Measurements from ENCODE around the gene GALNTL6.
"Not testable (repeated sequence)": the region's sequence is repeated elsewhere in the genome, so short reads cannot be mapped to it uniquely, and the experiment has no call there.

Gene GALNTL6

DNA sequence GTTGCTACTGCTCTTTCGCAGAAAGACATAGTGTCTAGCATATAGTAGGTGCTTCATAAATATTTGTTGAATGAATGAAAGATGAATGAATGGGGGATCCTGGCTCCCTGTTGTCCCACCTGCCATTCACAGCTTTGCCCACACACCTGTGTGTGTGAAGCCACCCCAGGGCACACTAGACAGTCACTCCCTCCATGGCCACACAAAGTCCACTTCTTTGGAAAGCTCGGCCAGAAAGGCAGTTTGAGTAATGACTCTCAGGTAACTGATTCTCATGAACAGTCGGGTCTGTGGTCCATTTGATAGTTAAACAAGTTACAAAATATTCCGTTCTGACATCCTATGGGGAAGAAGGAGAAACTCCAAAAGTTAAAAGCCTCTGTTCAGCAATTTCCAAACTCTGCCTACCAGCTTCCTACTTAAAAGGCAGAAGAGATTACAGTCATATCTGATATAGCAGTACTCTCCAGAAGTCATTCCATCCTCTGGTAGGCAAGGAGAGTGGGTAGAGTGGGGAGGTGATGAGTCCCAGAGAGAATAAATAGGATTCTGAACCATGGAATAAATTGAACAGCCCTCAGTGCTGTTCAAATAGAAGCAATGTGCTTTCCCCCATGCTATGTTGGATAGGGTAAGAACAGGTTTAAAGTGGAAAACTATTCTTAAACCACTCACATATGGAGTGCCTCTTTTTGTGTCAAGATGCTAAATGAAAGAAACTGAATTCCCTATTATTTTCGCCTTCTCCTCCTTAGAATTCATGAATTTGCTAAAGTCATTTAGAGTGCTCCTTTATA lies 1150.5 kb downstream of the GALNTL6 start:
- no peak for DNase-seq

DNA sequence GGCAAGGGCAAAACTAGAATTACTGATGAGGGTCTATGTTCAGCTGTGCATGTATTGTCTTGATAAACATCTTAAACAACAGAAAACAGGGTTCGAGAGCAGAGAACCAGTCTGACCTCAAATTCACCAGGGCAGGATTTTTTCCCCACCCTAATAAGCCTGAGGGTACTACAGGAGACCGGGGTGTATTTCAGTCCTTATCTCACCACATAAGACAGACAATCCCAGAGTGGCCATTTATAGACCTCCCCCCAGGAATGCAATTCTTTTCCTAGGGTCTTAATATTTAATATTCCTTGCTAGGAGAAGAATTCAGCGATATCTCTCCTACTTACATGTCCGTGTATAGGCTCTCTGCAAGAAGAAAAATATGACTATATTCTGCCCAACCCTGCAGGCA lies 1157.0 kb downstream of the GALNTL6 start:
- DNase-seq = not testable (repeated sequence)

DNA sequence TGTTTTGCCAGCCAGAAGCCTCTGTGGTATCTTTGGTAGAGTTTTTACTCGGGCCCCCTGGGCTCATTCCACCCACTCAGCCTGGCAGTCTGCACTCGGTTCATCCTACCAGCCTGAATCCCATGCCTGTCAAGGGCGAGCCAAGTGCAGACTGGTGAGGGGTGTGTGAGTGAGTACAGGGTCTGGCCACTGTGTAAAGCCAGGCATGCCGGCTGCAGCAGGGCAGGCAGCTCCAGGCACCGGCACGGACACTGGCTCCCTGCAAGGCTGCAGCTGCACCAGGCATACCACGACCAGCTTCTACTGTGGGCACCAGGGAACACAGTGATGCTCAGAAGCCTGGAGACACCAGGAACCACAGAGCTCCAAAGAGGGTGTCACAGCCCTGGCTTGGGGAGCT lies 1161.4 kb downstream of the GALNTL6 start:
- DNase-seq = no peak

DNA sequence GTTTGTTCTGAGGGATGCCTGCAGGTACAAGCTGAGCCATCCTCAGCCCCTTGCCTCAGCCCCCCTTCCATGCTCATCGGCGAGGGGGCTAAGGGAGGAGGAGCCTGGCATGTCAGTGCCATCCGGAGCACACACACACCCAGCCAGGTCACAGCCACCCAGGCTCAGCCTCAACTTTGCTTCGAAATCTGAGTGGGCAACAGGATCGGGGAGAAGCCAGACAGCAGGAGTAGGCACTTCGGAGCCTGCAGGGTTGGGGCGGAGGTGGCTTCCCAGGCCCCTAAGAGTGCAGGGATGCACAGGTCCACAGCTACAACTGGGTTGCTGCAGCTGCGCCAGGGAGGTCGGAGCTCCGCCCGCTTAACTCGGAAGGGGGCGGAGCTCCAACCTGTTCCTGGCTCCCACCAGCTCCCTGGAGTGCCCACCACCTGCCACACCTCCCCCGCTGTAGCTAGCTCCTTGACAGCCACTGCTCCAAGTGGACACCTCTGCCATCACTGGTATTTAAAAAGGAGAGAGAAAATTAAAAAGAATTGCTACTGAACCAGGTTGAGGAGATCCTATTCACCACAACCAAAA lies 1162.5 kb downstream of the GALNTL6 start:
- no peak for DNase-seq

DNA sequence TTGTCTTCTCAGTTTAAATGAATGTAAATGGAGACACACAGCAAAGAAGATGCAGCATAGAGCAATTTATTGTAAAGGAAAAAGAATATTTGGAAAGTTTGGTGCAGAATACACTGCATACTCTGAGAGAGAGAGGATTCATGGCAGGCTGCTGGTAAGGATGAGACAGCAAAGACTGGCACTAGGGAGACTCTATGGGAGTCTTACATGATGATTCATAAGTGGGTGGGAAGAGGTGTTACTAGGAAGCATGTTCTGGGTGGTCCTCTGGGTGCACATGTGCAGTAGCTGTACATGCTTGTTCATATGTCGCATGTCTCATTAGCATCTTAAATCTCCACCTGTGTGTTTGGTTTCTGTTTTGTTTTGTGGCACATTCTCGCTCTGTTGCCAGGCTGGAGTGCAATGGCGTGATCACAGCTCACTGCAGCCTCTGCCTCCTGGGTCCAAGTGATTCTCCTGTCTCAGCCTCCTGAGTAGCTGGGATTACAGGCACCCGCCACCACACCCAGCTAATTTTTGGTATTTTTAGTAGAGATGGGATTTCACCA lies 1164.4 kb downstream of the GALNTL6 start:
- DNase-seq = not testable (repeated sequence)

DNA sequence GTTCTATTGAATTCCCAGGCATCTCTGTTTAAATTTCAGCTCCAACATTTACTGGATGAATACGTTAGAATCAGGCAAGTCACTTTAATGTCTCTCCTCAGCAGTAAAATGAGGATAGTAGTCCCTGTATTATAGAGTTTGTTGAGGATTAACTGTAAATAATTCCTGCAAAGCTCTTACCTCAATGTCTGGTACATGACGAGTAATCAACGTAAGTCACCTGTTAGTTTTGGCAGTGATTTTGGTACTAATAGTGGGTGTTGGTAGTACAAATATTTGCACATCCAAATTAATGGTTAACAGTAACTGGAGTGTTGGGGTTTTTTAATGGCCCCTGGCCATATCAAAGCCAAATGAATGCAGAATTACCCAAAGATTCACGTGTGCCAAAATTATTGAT lies 1165.6 kb downstream of the GALNTL6 start:
- no peak for DNase-seq

DNA sequence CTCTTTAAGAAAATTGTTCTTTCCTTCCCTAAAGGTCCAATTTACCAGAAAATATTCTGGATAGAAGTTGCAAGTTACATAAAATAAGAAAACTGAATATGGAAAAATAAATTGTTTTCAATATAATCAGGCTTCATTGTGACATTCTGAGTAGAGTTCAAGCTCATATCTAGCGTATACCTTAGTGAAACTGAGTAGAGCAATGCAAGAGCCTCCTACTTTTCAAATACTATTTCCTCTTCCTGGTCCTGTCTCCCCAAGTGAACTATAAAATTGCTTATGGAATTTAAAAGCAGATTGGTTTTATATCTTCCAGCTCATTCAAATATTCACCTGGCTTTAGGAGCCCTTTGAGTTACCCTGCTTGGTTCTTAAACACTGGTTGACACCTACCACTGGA lies 1166.1 kb downstream of the GALNTL6 start:
- DNase-seq = no peak

DNA sequence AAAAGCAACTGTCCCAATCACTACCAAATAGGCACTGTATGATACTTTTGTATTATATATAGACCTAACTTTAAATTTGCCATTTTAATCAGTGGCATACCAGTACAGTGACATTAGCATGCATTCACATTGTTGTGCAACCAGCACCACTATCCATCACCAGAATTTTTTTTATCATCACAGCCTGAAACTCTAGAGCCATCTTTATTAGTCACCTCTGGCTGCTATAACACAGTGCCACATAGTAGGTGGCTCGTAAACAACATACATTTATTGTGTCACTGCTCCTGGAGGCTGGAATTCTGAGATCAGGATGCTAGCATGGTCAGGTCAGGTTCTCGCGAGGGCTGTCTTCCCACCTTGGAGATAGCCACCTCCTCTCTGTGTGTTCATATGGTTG lies 1167.0 kb downstream of the GALNTL6 start:
- DNase-seq = no peak

DNA sequence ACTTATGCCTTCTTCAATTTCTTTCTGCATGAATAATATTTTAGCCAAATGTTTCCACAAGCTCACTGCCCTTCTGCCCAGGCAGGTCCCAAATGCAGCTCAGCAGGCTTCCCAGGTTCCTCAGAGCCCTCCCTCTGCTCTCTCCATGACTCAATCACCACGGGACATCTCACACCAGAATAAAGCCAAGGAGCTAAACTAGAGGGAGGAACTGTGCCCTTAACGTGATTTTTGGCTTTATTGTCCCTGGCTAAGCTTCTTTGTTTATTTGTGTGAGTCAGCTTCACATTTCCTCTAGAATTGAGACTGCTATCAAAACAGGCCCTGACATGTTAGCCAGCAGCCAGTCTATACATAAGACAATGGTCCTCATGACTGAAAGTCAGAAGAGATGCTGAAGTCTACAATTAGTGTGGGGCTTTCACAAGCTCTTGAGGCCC lies 1169.0 kb downstream of the GALNTL6 start:
- DNase-seq = no peak

DNA sequence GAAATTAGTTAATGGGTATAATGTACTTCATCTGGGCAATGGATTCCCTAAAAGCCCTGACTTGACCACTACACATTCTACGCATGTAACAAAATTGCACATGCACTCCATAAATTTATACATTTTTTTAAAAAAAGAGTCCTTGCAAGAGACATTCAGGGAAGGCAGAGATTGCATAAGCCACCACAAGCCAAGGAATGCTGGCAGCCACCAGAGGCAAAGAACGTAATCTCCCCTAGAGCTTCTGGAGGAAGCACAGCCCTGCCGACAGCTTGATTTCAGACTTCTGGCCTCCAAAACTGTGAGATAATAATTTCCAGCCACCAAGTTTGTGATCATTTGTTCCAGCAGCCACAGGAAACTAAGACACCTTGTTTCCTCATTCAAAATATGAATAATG lies 1169.8 kb downstream of the GALNTL6 start:
- no peak for DNase-seq

DNA sequence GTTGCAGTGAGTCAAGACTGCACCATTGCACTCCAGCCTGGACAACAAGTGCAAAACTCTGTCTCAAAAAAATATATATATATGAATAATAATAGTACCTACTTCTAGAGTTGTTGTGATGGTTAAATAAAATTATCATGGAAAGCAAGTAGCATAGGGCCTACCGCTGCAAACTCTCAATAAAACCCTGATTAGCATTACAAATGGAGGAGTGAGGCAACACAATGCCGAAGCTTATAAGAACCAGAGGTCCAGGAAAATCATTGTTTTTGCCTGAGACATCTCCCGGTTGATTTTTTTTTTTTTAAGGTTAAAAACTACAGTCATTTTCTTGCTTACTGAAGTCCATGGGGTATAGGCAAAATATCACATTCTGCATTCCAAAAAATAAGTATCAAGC lies 1170.4 kb downstream of the GALNTL6 start:
- no peak for DNase-seq

DNA sequence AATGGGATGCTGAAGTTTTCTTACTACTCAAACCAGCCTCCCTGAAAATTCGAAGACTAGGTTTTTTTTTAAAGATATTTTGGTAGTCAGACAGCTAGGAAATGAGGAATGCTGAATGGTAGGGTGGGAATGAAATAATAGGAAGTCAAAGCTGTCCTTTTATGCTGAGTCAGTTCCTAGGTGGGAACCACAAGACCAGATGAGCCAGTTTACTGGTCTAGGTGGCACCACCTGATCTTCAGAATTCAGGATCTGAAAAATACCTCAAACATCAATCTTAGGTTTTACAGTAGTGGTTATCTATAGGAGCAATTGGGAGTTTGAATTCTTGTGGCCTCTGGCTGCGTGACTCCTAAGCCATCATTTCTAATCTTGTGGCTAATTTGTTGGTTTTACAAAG lies 1172.3 kb downstream of the GALNTL6 start:
- DNase-seq = no peak

DNA sequence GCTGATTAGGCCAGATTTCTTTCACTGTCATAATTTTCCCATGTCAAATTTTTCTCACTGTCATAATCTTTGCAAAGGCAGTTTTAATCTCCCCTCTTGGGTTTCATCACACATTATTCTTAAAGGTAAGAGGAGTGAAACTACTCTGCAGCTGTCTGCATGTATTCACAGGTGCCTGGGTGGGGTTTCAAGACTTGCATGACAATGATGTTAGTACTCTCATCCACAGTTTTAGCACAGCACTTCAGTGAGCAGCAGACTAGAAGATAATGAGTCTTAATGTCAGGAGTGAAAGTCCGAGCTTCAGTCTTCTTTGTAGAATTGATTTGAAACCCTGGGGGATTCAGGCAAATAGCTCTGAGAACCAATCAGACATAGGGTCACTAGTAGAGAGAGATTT lies 1172.9 kb downstream of the GALNTL6 start:
- DNase-seq = no peak

DNA sequence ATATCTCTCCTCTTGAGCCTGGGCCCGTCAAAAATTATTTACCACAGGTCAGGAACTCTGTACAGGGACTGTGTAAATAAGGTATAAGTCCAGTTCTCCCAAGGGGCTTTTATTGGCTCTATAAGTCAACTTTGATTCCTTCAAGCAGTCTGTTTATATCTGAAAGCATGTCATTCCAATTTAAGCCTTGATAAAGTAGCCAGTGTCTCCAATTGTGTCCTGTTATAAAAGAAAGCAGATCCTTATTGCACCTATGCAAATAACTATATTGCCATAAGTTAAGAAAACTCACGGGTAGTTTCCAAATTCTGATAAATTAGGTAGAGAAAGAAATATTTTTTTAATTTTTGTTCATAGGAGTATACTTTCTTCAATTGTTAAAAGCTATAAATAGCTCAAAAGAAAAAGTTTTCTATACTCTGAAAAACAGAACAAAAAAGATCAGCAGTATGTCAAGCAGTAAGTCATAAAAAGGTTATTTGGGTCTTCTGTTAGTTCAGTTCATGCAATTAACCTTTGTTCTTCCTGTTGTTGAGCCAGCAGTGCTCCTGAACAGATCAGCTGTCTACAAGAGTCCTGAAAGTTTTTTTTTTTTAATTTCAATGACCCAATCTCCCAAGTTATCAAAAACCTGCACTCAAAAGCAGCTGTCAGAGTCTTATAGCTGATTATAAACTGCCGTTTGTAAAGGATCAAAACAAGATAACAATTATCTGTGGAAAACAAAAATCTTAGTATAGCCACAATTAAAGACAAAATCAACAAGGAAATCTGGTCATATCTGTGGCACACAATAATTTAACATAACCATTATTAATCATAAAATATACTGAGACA lies 1177.0 kb downstream of the GALNTL6 start:
- DNase-seq = no peak

DNA sequence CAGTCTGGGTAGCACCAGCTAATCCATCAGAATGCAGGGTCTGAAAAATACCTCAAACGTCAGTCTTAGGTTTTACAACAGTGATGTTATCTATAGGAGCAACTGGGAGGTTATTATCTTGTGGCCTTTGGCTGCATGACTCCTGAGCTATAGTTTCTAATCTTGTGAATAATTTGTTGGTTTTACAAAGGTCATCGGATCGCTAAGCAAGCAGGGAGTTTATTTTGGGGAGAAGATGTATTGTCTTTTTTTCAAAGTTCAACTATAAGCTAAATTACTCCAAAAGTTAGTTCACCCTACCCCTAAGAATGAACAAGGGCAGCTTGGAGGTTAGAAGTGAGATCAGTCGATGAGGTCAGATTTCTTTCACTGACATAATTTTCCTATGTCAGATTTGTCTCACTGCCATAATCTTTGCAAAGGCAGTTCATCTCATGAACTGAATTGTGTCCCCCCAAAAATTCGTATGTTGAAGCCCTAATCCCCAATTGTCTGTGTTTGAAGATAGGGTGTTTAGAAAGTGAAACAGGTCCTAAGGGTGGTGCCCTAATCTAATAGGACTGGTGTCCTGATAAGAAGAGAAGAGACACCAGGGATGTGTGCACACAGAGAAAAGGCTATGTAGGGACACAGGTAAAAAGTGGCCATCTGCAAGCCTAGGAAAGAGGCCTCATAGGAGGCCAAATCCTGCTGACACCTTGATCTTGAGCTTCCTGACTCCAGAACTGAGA lies 1179.6 kb downstream of the GALNTL6 start:
- no peak for DNase-seq

DNA sequence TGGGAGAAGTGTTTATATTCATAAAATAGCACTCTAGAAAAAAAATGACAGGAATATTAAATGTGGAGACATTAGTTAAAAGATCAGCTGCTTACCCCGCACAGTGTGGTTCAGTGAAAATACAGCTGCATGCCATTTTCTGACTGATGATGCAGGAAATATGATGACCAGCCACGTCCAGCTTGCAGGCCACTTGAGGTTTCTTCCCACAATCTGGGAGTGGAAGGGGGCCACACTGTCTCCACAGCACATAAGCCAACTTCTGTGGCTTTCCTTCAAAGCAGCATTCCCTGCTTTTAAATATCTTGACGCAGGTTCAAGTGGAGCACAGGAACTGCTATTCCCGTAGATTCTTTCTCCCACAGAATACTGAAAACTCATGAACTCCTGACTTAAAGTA lies 1182.0 kb downstream of the GALNTL6 start:
- no peak for DNase-seq

DNA sequence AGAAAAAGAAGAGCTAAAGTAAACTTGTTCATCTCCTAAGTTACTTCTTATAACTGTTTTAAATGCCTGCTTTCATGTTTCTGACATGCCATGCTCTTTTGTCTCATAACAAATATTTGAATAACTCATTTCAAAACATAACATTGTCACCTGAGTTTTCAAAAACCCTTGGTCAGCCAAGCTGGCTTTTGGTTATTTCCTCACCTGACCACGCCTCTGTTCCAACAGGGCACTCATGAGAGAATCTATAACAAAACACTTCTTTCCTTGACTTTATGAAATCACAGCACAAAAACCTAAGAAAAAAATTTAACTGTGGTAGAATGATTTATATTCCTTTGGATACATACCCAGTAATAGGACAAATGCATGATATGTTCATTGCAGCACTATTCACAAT lies 1182.5 kb downstream of the GALNTL6 start:
- no peak for DNase-seq

DNA sequence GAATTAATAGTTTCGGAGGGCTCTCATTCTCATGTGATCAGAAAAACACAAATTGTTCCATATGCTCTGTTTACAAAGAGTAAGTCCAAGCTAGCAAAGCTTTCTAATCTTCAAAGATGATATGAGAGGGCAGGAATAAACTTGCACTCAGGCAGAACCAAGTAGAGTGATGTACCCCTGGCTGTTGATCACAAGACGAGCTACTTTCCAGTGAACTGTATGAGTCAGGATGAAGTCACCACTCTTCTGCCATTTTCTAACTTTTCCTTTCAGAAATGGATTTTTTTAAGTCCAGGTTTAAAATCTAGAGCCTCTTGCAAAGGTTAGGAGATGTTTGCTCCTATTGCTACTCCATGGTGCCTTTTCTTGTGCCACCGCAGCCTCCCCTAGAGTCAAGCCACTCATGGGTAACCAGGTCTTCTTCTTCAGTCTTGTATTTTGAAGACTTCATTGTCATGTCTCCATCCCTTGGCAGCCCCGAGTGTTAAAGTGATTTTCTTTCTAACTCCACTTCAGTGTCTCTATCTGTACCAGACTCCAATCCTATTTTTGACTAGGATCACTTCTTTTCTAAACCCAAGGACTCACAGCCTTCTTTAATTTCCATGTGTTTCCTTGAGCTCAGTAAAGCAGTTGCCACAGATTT lies 1183.5 kb downstream of the GALNTL6 start:
- no peak for DNase-seq

DNA sequence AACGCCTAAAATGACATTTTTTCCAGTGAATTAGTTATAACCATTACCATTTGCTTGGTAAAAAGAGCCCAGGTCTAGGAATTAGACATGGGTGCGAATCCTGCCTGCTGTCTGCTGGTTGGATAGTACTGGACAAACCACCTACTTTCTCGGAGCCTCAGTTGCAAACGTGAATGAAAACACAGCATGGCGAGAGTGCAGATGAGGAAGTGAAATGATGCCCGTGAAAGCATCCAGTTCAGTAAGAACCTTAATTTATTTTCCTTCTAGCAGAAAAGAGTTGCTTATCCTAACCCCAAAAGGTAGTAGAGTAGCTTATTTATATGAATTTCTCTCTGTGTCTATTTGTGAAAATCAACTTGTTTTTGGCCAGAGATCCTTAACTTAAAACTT lies 1184.0 kb downstream of the GALNTL6 start:
- no peak for DNase-seq

DNA sequence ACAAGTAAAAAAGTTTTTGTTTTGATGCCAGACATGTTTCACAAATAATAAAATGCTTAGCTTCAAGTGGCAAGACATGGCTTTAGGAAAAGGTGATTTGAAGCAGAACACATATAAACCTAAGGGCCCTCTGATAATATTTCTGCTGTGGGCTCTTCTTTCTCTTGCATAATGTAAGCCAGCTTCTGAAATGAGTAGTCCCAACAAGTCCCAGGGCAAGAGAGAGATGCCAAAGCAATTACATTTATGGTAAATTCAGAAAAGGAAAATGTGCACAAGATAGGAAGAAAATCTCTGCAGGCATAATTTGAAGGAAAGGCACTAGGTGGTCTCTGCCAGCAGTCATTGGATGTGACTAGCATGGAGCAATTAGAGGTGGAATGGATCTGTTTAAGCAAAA lies 1184.7 kb downstream of the GALNTL6 start:
- DNase-seq = no peak

DNA sequence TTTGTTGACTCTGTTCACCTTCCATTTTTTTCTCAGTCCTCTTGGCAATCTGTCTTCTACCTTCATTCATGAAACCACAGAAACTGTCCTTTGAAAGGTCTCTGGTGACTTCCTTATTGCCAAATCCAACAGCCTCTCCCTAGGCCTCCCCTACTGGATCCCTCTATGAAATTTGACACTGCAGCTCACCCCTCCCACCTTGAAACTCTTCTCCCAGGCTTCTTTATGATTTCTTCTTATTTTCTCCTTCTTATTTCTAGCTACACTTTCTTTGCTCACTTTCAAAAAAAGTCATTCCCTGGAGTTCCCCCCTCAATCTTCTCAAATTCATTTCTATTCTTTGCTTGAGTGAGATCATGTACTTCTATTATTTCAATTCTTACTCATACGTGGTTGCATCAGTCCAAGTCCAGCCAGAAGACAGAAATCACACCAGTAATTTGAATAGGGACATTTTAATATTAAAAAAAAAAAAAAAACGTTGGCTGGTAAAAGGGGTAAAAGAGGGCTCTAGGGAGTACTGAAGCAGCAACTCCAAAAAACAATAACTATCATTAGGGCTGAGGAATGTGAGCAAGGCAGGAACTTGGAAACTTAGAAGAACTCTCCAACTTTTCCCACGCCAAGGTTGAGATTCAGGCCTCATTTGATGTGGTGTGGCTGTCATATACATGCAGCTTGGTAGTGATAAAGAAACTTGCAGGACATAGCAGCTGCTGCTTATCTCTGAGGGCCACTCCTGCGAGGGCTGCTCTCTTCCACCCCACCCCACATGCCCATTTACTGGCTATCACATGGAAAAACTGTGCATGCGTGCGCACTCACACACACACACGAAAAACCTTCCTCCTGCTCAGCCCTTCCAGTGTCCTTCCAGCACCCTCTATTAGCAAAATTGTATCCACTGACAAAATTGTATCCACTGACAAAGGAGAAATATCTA lies 1185.6 kb downstream of the GALNTL6 start:
- DNase-seq = no peak

Data from stimulated activated CD4-positive, alpha-beta T cell treated with anti-CD3 and anti-CD28 coated beads, Interleukin-1b, Interleukin-23, amount 100 ng/mL, for 48 hours (primary cell).